Measurements from ENCODE around the gene BEAN1.

The BEAN1 gene

GRCh38 chr16:66438536-66438935, 11.4 kb downstream of the BEAN1 start:
- no peaks in the 10 kb centered on the region for H3K4me1 ChIP-seq (ENCODE audit: insufficient read depth, low read length)
- H3K27me3 ChIP-seq (ENCODE audit: control insufficient read depth in 1 of 2, insufficient read depth in 2 of 2, low read length in 2 of 2) = no peaks in the 10 kb centered on the region
- H3K4me3 ChIP-seq (ENCODE audit: low read depth in 1 of 2, low read length in 2 of 2) = no peak overlapping the region
- H3K9me3 ChIP-seq (ENCODE audit: low read length) = no peaks in the 10 kb centered on the region
- no peak overlapping the region for H3K27ac ChIP-seq (ENCODE audit: low read depth, low read length)
- no peak overlapping the region for H3K9ac ChIP-seq (ENCODE audit: low read length)
- H3K36me3 ChIP-seq (ENCODE audit: insufficient read depth, low read length) = no peaks in the 10 kb centered on the region

- no peak overlapping the region for H3K9ac ChIP-seq (ENCODE audit: low read length)
- no peaks in the 10 kb centered on the region for H3K9me3 ChIP-seq (ENCODE audit: low read length)
- no peaks in the 10 kb centered on the region for H3K27me3 ChIP-seq (ENCODE audit: control insufficient read depth in 1 of 2, insufficient read depth in 2 of 2, low read length in 2 of 2)
- H3K36me3 ChIP-seq (ENCODE audit: insufficient read depth, low read length) = no peaks in the 10 kb centered on the region
- no peak overlapping the region for H3K27ac ChIP-seq (ENCODE audit: low read depth, low read length)
- no peaks in the 10 kb centered on the region for H3K4me1 ChIP-seq (ENCODE audit: insufficient read depth, low read length)
- no peak overlapping the region for H3K4me3 ChIP-seq (ENCODE audit: low read depth in 1 of 2, low read length in 2 of 2)
These were observed 12.1 kb downstream of the BEAN1 start for GRCh38 chr16:66439051-66439730.

GRCh38 chr16:66440271-66440802, 13.2 kb downstream of the BEAN1 start:
- no peak overlapping the region for H3K9ac ChIP-seq (ENCODE audit: low read length)
- H3K27me3 ChIP-seq (ENCODE audit: control insufficient read depth in 1 of 2, insufficient read depth in 2 of 2, low read length in 2 of 2) = no peaks in the 10 kb centered on the region
- no peaks in the 10 kb centered on the region for H3K9me3 ChIP-seq (ENCODE audit: low read length)
- no peak overlapping the region for H3K4me3 ChIP-seq (ENCODE audit: low read depth in 1 of 2, low read length in 2 of 2)
- no peak overlapping the region for H3K27ac ChIP-seq (ENCODE audit: low read depth, low read length)
- H3K36me3 ChIP-seq (ENCODE audit: insufficient read depth, low read length) = no peaks in the 10 kb centered on the region
- H3K4me1 ChIP-seq (ENCODE audit: insufficient read depth, low read length) = no peaks in the 10 kb centered on the region

GRCh38 chr16:66440970-66441369, 13.9 kb downstream of the BEAN1 start:
- H3K4me1 ChIP-seq (ENCODE audit: insufficient read depth, low read length) = no peaks in the 10 kb centered on the region
- H3K27ac ChIP-seq (ENCODE audit: low read depth, low read length) = no peak overlapping the region
- H3K27me3 ChIP-seq (ENCODE audit: control insufficient read depth in 1 of 2, insufficient read depth in 2 of 2, low read length in 2 of 2) = no peaks in the 10 kb centered on the region
- no peak overlapping the region for H3K9ac ChIP-seq (ENCODE audit: low read length)
- no peak overlapping the region for H3K4me3 ChIP-seq (ENCODE audit: low read depth in 1 of 2, low read length in 2 of 2)
- H3K36me3 ChIP-seq (ENCODE audit: insufficient read depth, low read length) = no peaks in the 10 kb centered on the region
- H3K9me3 ChIP-seq (ENCODE audit: low read length) = no peaks in the 10 kb centered on the region

DNA sequence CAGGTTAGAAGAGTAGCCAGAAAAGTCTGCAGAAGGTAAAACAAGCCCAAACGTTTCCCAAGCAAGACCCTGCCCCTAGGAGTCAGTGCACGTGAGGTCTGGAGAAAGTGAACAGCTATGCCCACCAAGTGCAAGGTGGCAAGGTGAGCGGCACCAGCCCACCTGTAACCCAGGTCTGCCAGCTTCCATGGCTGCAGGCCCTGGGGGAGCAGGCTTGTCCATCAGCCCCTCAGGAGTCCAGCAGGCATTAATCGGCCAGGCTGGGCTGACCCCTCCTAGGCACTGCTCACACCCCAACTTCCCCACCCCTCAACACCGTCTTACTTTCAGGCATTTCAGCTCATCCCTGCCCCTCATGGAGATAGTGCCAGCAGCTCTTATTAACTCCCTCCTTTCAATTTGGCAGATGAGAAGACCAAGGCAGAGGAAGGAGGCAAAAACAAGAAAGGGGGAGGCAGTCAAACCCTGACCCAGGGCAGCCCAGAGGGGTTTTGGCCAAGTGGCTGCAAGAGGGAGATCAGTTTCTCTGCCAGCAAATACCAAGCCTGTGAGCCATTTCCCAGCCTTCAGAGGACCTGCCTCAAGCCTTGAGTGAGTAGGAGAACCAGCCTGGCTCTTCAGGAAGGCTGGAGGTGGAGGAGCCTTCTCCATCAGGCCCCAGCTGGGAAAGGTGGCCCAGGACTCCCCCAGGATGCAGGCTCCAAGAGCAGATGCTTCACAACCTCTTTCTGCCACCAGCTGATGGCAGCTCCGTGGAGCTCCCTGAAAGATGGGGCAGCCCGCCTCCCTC, 14.7 kb downstream of the BEAN1 start:
- H3K4me3 ChIP-seq (ENCODE audit: low read depth in 1 of 2, low read length in 2 of 2) = no peak overlapping the region
- H3K27ac ChIP-seq (ENCODE audit: low read depth, low read length) = no peak overlapping the region
- no peaks in the 10 kb centered on the region for H3K27me3 ChIP-seq (ENCODE audit: control insufficient read depth in 1 of 2, insufficient read depth in 2 of 2, low read length in 2 of 2)
- H3K9ac ChIP-seq (ENCODE audit: low read length) = no peak overlapping the region
- H3K36me3 ChIP-seq (ENCODE audit: insufficient read depth, low read length) = no peaks in the 10 kb centered on the region
- H3K4me1 ChIP-seq (ENCODE audit: insufficient read depth, low read length) = no peaks in the 10 kb centered on the region
- no peaks in the 10 kb centered on the region for H3K9me3 ChIP-seq (ENCODE audit: low read length)

GRCh38 chr16:66442502-66443268, 15.6 kb downstream of the BEAN1 start:
- no peaks in the 10 kb centered on the region for H3K9me3 ChIP-seq (ENCODE audit: low read length)
- H3K9ac ChIP-seq (ENCODE audit: low read length) = no peak overlapping the region
- H3K4me1 ChIP-seq (ENCODE audit: insufficient read depth, low read length) = no peaks in the 10 kb centered on the region
- H3K27ac ChIP-seq (ENCODE audit: low read depth, low read length) = no peak overlapping the region
- H3K36me3 ChIP-seq (ENCODE audit: insufficient read depth, low read length) = no peaks in the 10 kb centered on the region
- no peak overlapping the region for H3K4me3 ChIP-seq (ENCODE audit: low read depth in 1 of 2, low read length in 2 of 2)
- no peaks in the 10 kb centered on the region for H3K27me3 ChIP-seq (ENCODE audit: control insufficient read depth in 1 of 2, insufficient read depth in 2 of 2, low read length in 2 of 2)

DNA sequence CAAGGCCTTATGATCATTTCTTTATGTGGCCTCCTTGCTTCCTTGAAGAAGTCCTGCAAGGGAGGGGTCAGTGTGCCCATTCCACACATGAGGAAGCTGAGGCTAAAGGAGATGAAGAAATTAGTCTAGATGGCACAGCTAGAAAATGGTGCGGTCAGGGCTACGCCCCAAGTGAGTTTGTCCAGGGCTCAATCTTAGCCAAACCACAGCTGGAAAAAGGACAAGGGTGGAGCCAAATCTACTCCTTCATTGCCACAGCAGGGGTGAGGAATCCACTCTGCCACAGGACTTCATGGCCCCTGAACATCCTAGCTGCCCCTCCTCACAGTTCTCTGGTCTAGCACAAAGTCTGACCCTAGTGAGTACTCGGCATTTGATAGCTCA, 16.2 kb downstream of the BEAN1 start:
- H3K9ac ChIP-seq (ENCODE audit: low read length) = no peak overlapping the region
- H3K27ac ChIP-seq (ENCODE audit: low read depth, low read length) = no peak overlapping the region
- H3K36me3 ChIP-seq (ENCODE audit: insufficient read depth, low read length) = no peaks in the 10 kb centered on the region
- no peaks in the 10 kb centered on the region for H3K9me3 ChIP-seq (ENCODE audit: low read length)
- no peak overlapping the region for H3K4me3 ChIP-seq (ENCODE audit: low read depth in 1 of 2, low read length in 2 of 2)
- H3K4me1 ChIP-seq (ENCODE audit: insufficient read depth, low read length) = no peaks in the 10 kb centered on the region
- no peaks in the 10 kb centered on the region for H3K27me3 ChIP-seq (ENCODE audit: control insufficient read depth in 1 of 2, insufficient read depth in 2 of 2, low read length in 2 of 2)

DNA sequence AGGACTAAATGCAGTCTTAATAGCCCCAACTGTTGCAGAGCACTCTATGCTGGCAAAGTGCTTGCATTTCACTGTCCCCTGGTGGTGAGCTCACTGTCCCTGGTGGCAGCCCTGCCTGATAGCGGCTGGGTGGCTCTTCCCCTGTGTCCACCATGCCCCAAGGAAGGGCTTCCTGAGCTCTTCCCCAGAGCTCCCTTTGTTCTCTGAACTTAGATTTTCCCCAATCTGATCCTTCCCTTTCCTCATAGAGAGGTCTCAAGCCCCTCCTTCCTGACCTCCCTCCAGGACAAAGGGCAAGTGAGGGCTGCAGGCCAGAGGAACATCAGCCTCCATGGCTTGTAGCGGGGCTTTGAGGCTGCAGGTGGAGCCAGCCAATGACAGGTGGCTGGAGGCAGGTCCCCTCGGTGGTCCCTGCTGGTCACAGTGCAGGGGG, 17.0 kb downstream of the BEAN1 start:
- Histone ChIP-seq H3K4me1 (ENCODE audit: insufficient read depth, low read length) (no peaks in the 10 kb centered on the region), H3K27ac (ENCODE audit: low read depth, low read length) (no peak overlapping the region), H3K36me3 (ENCODE audit: insufficient read depth, low read length) (no peaks in the 10 kb centered on the region), H3K9ac (ENCODE audit: low read length) (no peak overlapping the region), H3K4me3 (ENCODE audit: low read depth in 1 of 2, low read length in 2 of 2) (no peak overlapping the region), H3K27me3 (ENCODE audit: control insufficient read depth in 1 of 2, insufficient read depth in 2 of 2, low read length in 2 of 2) (no peaks in the 10 kb centered on the region), H3K9me3 (ENCODE audit: low read length) (no peaks in the 10 kb centered on the region)

DNA sequence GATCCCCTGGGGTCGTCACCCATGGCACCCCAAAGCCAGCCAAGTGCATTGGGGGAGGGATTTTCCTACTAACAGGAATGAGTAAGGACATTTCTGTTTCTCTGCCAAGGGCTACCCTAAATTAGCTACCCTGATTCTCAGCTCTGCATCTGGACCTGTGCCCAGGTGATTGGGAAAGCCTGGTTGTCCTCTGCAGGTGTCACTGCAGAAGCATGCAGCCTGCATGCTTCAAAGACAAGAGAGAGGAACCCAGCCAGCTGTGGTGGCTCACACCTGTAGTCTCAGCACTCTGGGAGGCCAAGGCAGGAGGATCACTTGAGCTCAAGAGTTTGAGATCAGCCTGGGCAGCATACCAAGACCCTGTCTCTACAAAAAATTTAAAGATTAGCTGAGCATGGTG, 19.6 kb downstream of the BEAN1 start:
- no peak overlapping the region for H3K9ac ChIP-seq (ENCODE audit: low read length)
- no peaks in the 10 kb centered on the region for H3K27me3 ChIP-seq (ENCODE audit: control insufficient read depth in 1 of 2, insufficient read depth in 2 of 2, low read length in 2 of 2)

DNA sequence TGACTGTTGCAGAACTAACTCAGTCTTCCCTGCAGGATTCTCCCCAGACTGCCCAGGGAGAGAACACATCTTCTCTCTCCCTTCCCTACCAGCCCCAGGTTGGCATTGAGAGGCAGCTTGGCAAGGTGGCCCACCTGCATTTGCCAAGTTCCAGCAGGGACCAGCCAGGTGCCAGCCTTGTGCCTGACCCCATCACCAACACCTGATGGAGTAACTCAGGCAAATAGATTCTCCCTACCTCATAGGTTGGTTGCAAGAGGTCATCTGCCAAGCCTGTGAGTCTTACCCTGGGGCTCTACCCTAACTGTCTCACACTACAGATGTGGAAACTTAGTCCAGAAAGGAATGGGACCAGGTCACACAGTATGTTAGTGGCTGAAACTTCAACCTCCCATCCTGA, 20.4 kb downstream of the BEAN1 start:
- no peak overlapping the region for H3K4me3 ChIP-seq (ENCODE audit: low read depth in 1 of 2, low read length in 2 of 2)

More for the DNA sequence above, 19.6 kb downstream of the BEAN1 start:
- H3K4me1 ChIP-seq (ENCODE audit: insufficient read depth, low read length) = no peaks in the 10 kb centered on the region
- H3K4me3 ChIP-seq (ENCODE audit: low read depth in 1 of 2, low read length in 2 of 2) = no peak overlapping the region
- no peaks in the 10 kb centered on the region for H3K9me3 ChIP-seq (ENCODE audit: low read length)
- no peak overlapping the region for H3K27ac ChIP-seq (ENCODE audit: low read depth, low read length)
- H3K36me3 ChIP-seq (ENCODE audit: insufficient read depth, low read length) = no peaks in the 10 kb centered on the region

GRCh38 chr16:66451548-66451947, 24.5 kb downstream of the BEAN1 start:
- H3K9me3 ChIP-seq (ENCODE audit: low read length) = no peaks in the 10 kb centered on the region
- H3K27ac ChIP-seq (ENCODE audit: low read depth, low read length) = no peak overlapping the region
- H3K4me1 ChIP-seq (ENCODE audit: insufficient read depth, low read length) = no peaks in the 10 kb centered on the region
- no peaks in the 10 kb centered on the region for H3K36me3 ChIP-seq (ENCODE audit: insufficient read depth, low read length)
- no peaks in the 10 kb centered on the region for H3K27me3 ChIP-seq (ENCODE audit: control insufficient read depth in 1 of 2, insufficient read depth in 2 of 2, low read length in 2 of 2)
- H3K9ac ChIP-seq (ENCODE audit: low read length) = no peak overlapping the region
- H3K4me3 ChIP-seq (ENCODE audit: low read depth in 1 of 2, low read length in 2 of 2) = no peak overlapping the region

More for the DNA sequence above, 20.4 kb downstream of the BEAN1 start:
- no peak overlapping the region for H3K27ac ChIP-seq (ENCODE audit: low read depth, low read length)
- no peaks in the 10 kb centered on the region for H3K27me3 ChIP-seq (ENCODE audit: control insufficient read depth in 1 of 2, insufficient read depth in 2 of 2, low read length in 2 of 2)
- no peak overlapping the region for H3K9ac ChIP-seq (ENCODE audit: low read length)
- no peaks in the 10 kb centered on the region for H3K4me1 ChIP-seq (ENCODE audit: insufficient read depth, low read length)
- no peaks in the 10 kb centered on the region for H3K36me3 ChIP-seq (ENCODE audit: insufficient read depth, low read length)
- H3K9me3 ChIP-seq (ENCODE audit: low read length) = no peaks in the 10 kb centered on the region

Measured in muscle layer of colon (tissue), 2 donors.